Testis (tissue), 2 donors: Measurements from ENCODE around the gene GPC6.

Source experiments
- CTCF ChIP-seq, 3 experiments: fragments of 450-650 bp in 2 of 3; fragments of 200-600 bp in 1 of 3; sonication (generic) in 1 of 3; IDR thresholded peaks; one replicate each; pipeline ENCODE4 v1.5.1; 2016 to 2019; ENCODE audit warnings: antibody characterized with exemption in 3 of 3, mild to moderate bottlenecking in 2 of 3, moderate library complexity in 1 of 3
- POLR2A ChIP-seq: fragments of 450-650 bp; IDR thresholded peaks from one replicate; pipeline ENCODE4 v1.6.1; 2017; ENCODE audit warnings: antibody characterized with exemption, mild to moderate bottlenecking, moderate library complexity

GRCh38 chr13:94232161-94232950, 1005.7 kb downstream of the GPC6 start:
- TF ChIP-seq POLR2A (no peak), CTCF (IDR thresholded peaks at IDR 0.05) (no peak)
